Measurements from ENCODE around the gene CPEB4. TPM values are rescaled to one million over a fixed set of nuclear protein-coding genes. Genes with fewer than 3 reads are reported as not detected.

The CPEB4 gene
- total RNA-seq, 1 donor from 2014 or later: 19.5 TPM

GRCh38 chr5:174000076-174000475 is 111.9 kb downstream of the CPEB4 start:
- H3K36me3 Mint-ChIP-seq (ENCODE audit: low read depth, unreplicated experiment): no peaks in the 10 kb centered on the region
- H3K9me3 Mint-ChIP-seq (ENCODE audit: unreplicated experiment): no peaks in the 10 kb centered on the region

GRCh38 chr5:174003795-174004194 is 115.6 kb downstream of the CPEB4 start:
- DNase-seq (ENCODE audit: low spot score): no peak
- H3K4me1 Mint-ChIP-seq (ENCODE audit: unreplicated experiment): no peaks in the 10 kb centered on the region

More at GRCh38 chr5:174000076-174000475, 111.9 kb downstream of the CPEB4 start:
- Mint-ChIP-seq H3K27ac (ENCODE audit: unreplicated experiment) (no peak overlapping the region), H3K4me3 (ENCODE audit: unreplicated experiment) (no peak overlapping the region), H3K4me1 (ENCODE audit: unreplicated experiment) (no peaks in the 10 kb centered on the region), H3K27me3 (ENCODE audit: unreplicated experiment) (no peaks in the 10 kb centered on the region)
- TF ChIP-seq CTCF (IDR thresholded peaks at IDR 0.05; ENCODE audit: unreplicated experiment): no peak
- DNase-seq (ENCODE audit: low spot score): no peak

GRCh38 chr5:174008922-174009321 is 120.8 kb downstream of the CPEB4 start:
- no peaks in the 10 kb centered on the region for H3K9me3 Mint-ChIP-seq (ENCODE audit: unreplicated experiment)
- no peak overlapping the region for H3K27ac Mint-ChIP-seq (ENCODE audit: unreplicated experiment)
- peaks cover 4% of the 10 kb centered on the region for H3K27me3 Mint-ChIP-seq (ENCODE audit: unreplicated experiment)
- no peaks in the 10 kb centered on the region for H3K4me1 Mint-ChIP-seq (ENCODE audit: unreplicated experiment)
- DNase-seq (ENCODE audit: low spot score): no peak
- H3K4me3 Mint-ChIP-seq (ENCODE audit: unreplicated experiment): no peak overlapping the region
- no peaks in the 10 kb centered on the region for H3K36me3 Mint-ChIP-seq (ENCODE audit: low read depth, unreplicated experiment)
- no peak for TF ChIP-seq CTCF (IDR thresholded peaks at IDR 0.05; ENCODE audit: unreplicated experiment)

More at GRCh38 chr5:174003795-174004194, 115.6 kb downstream of the CPEB4 start:
- no peak for TF ChIP-seq CTCF (IDR thresholded peaks at IDR 0.05; ENCODE audit: unreplicated experiment)
- Mint-ChIP-seq H3K4me3 (ENCODE audit: unreplicated experiment) (no peak overlapping the region), H3K9me3 (ENCODE audit: unreplicated experiment) (no peaks in the 10 kb centered on the region), H3K27ac (ENCODE audit: unreplicated experiment) (no peak overlapping the region), H3K36me3 (ENCODE audit: low read depth, unreplicated experiment) (no peaks in the 10 kb centered on the region), H3K27me3 (ENCODE audit: unreplicated experiment) (no peaks in the 10 kb centered on the region)

- no peak for TF ChIP-seq CTCF (IDR thresholded peaks at IDR 0.05; ENCODE audit: unreplicated experiment)
- Mint-ChIP-seq H3K27me3 (ENCODE audit: unreplicated experiment) (peaks cover 4% of the 10 kb centered on the region), H3K4me1 (ENCODE audit: unreplicated experiment) (no peaks in the 10 kb centered on the region), H3K4me3 (ENCODE audit: unreplicated experiment) (no peak overlapping the region), H3K9me3 (ENCODE audit: unreplicated experiment) (no peaks in the 10 kb centered on the region), H3K27ac (ENCODE audit: unreplicated experiment) (no peak overlapping the region), H3K36me3 (ENCODE audit: low read depth, unreplicated experiment) (no peaks in the 10 kb centered on the region)
- no peak for DNase-seq (ENCODE audit: low spot score)
Observed at GRCh38 chr5:174010365-174010764, 122.2 kb downstream of the CPEB4 start.

- no peak for TF ChIP-seq CTCF (IDR thresholded peaks at IDR 0.05; ENCODE audit: unreplicated experiment)
- no peak overlapping the region for H3K27ac Mint-ChIP-seq (ENCODE audit: unreplicated experiment)
- no peak overlapping the region for H3K4me3 Mint-ChIP-seq (ENCODE audit: unreplicated experiment)
- no peak for DNase-seq (ENCODE audit: low spot score)
- peaks cover 4% of the 10 kb centered on the region for H3K27me3 Mint-ChIP-seq (ENCODE audit: unreplicated experiment)
- H3K4me1 Mint-ChIP-seq (ENCODE audit: unreplicated experiment): no peaks in the 10 kb centered on the region
- no peaks in the 10 kb centered on the region for H3K9me3 Mint-ChIP-seq (ENCODE audit: unreplicated experiment)
- no peaks in the 10 kb centered on the region for H3K36me3 Mint-ChIP-seq (ENCODE audit: low read depth, unreplicated experiment)
Observed at GRCh38 chr5:174011441-174011840, 123.3 kb downstream of the CPEB4 start.

Other genes with a start within 250 kb of the CPEB4 start
- not detected for gene C5orf47, start 100.8 kb downstream of the CPEB4 start, total RNA-seq (ENCODE audit: unreplicated experiment)
- not detected for gene NSG2, start 157.4 kb downstream of the CPEB4 start, total RNA-seq (ENCODE audit: unreplicated experiment)

Data from endothelial cell (in vitro differentiated cells).